ENCODE data around the gene ERG. TPM values are rescaled to one million over a fixed set of nuclear protein-coding genes. Genes with fewer than 3 reads are reported as not detected.

Gene ERG
- total and polyA plus RNA-seq, 9 of the 15 experiments (the other 6 are each of a cell fraction or from before 2014, with no cell fraction given): 0.06 TPM; not detected in 8

DNA sequence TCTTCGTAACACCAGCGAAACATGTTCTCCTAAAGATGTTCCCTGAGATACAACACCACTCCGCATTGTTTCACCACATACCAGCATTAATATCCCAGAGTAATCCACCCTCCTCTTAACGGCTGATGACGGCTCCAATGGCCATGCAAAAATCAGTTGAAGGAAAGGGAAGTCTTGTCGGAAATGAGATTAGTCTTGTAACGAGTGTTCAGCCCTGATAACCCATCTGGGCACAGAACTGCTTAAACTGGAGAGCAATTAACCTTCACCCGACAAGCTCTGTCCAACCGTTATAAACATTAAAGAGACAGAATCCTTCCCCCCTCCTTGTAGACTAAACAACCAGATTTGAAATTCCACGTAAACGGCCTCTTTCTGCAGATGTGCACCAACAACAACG lies 21.9 kb downstream of the ERG start (continued):
- TF ChIP-seq ZBTB1 (CRISPR knock-in tag; IDR thresholded peaks at IDR 0.05; ENCODE audit: borderline replicate concordance, low read depth) (no peak), ZNF785 (CRISPR knock-in tag; IDR thresholded peaks at IDR 0.05) (no peak), ARHGAP35 (IDR thresholded peaks at IDR 0.05; ENCODE audit: partially characterized antibody) (no peak), ZNF717 (CRISPR knock-in tag; IDR thresholded peaks at IDR 0.05) (no peak), SLC30A9 (CRISPR knock-in tag; IDR thresholded peaks at IDR 0.05) (no peak), MECOM (CRISPR knock-in tag; IDR thresholded peaks at IDR 0.05) (no peak), HSF4 (CRISPR knock-in tag; IDR thresholded peaks at IDR 0.05; ENCODE audit: borderline replicate concordance) (no peak), NFYB (IDR thresholded peaks at IDR 0.05; ENCODE audit: extremely low read depth, insufficient read length) (no peak), GABPB1 (CRISPR knock-in tag; IDR thresholded peaks at IDR 0.05) (0 out of 2 replicates have a peak, but pooled peaks have one; percentile 18), ESRRB (CRISPR knock-in tag; IDR thresholded peaks at IDR 0.05; ENCODE audit: borderline replicate concordance) (no peak), RBM25 (IDR thresholded peaks at IDR 0.05; ENCODE audit: low read depth, low read length, severe bottlenecking) (no peak), TAL1 (IDR thresholded peaks at IDR 0.05) (peak; percentile 96), KLF1 (tag; IDR thresholded peaks at IDR 0.05) (no peak), BCOR (IDR thresholded peaks at IDR 0.05) (peak; percentile 81; the same call in 1 of the 2 replicates)
- TF ChIP-seq, protein P1, sequence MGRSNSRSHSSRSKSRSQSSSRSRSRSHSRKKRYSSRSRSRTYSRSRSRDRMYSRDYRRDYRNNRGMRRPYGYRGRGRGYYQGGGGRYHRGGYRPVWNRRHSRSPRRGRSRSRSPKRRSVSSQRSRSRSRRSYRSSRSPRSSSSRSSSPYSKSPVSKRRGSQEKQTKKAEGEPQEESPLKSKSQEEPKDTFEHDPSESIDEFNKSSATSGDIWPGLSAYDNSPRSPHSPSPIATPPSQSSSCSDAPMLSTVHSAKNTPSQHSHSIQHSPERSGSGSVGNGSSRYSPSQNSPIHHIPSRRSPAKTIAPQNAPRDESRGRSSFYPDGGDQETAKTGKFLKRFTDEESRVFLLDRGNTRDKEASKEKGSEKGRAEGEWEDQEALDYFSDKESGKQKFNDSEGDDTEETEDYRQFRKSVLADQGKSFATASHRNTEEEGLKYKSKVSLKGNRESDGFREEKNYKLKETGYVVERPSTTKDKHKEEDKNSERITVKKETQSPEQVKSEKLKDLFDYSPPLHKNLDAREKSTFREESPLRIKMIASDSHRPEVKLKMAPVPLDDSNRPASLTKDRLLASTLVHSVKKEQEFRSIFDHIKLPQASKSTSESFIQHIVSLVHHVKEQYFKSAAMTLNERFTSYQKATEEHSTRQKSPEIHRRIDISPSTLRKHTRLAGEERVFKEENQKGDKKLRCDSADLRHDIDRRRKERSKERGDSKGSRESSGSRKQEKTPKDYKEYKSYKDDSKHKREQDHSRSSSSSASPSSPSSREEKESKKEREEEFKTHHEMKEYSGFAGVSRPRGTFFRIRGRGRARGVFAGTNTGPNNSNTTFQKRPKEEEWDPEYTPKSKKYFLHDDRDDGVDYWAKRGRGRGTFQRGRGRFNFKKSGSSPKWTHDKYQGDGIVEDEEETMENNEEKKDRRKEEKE (IDR thresholded peaks at IDR 0.05; ENCODE audit: borderline replicate concordance in 1 of 2, control insufficient read depth in 1 of 2, low read depth in 2 of 2, low read length in 1 of 2): no peak
- TF ChIP-seq, protein P2, sequence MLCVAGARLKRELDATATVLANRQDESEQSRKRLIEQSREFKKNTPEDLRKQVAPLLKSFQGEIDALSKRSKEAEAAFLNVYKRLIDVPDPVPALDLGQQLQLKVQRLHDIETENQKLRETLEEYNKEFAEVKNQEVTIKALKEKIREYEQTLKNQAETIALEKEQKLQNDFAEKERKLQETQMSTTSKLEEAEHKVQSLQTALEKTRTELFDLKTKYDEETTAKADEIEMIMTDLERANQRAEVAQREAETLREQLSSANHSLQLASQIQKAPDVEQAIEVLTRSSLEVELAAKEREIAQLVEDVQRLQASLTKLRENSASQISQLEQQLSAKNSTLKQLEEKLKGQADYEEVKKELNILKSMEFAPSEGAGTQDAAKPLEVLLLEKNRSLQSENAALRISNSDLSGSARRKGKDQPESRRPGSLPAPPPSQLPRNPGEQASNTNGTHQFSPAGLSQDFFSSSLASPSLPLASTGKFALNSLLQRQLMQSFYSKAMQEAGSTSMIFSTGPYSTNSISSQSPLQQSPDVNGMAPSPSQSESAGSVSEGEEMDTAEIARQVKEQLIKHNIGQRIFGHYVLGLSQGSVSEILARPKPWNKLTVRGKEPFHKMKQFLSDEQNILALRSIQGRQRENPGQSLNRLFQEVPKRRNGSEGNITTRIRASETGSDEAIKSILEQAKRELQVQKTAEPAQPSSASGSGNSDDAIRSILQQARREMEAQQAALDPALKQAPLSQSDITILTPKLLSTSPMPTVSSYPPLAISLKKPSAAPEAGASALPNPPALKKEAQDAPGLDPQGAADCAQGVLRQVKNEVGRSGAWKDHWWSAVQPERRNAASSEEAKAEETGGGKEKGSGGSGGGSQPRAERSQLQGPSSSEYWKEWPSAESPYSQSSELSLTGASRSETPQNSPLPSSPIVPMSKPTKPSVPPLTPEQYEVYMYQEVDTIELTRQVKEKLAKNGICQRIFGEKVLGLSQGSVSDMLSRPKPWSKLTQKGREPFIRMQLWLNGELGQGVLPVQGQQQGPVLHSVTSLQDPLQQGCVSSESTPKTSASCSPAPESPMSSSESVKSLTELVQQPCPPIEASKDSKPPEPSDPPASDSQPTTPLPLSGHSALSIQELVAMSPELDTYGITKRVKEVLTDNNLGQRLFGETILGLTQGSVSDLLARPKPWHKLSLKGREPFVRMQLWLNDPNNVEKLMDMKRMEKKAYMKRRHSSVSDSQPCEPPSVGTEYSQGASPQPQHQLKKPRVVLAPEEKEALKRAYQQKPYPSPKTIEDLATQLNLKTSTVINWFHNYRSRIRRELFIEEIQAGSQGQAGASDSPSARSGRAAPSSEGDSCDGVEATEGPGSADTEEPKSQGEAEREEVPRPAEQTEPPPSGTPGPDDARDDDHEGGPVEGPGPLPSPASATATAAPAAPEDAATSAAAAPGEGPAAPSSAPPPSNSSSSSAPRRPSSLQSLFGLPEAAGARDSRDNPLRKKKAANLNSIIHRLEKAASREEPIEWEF (CRISPR knock-in tag; IDR thresholded peaks at IDR 0.05): no peak
- TF ChIP-seq, protein P3, sequence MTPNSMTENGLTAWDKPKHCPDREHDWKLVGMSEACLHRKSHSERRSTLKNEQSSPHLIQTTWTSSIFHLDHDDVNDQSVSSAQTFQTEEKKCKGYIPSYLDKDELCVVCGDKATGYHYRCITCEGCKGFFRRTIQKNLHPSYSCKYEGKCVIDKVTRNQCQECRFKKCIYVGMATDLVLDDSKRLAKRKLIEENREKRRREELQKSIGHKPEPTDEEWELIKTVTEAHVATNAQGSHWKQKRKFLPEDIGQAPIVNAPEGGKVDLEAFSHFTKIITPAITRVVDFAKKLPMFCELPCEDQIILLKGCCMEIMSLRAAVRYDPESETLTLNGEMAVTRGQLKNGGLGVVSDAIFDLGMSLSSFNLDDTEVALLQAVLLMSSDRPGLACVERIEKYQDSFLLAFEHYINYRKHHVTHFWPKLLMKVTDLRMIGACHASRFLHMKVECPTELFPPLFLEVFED (CRISPR knock-in tag; conservative IDR thresholded peaks at IDR 0.05): 0 out of 2 replicates have a peak, but pooled peaks have one; percentile 20
- TF ChIP-seq, protein P4, sequence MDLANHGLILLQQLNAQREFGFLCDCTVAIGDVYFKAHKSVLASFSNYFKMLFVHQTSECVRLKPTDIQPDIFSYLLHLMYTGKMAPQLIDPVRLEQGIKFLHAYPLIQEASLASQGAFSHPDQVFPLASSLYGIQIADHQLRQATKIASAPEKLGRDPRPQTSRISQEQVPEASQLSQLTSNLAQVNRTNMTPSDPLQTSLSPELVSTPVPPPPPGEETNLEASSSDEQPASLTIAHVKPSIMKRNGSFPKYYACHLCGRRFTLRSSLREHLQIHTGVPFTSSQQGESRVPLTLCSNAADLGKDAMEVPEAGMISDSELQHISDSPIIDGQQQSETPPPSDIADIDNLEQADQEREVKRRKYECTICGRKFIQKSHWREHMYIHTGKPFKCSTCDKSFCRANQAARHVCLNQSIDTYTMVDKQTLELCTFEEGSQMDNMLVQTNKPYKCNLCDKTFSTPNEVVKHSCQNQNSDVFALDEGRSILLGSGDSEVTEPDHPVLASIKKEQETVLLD (IDR thresholded peaks at IDR 0.05): no peak
